Occipital lobe (tissue), 2 donors: ENCODE results near the gene ZBBX. TPM values are rescaled to one million over a fixed set of nuclear protein-coding genes. Genes with fewer than 3 reads are reported as not detected.

ENCODE experiments used
- DNase-seq: peaks from one replicate; lab custom pipeline; 2025; lab: John Stamatoyannopoulos, UW
- total RNA-seq: library from RNA; depleted of rRNA; stranded (reverse); fragments of >200 nt; gene quantifications from one replicate; pipeline ENCODE4 v1.2.3, GENCODE V29; 2014

The ZBBX gene
- total RNA-seq, 1 donor from 2014 or later: 6.1 TPM

DNA sequence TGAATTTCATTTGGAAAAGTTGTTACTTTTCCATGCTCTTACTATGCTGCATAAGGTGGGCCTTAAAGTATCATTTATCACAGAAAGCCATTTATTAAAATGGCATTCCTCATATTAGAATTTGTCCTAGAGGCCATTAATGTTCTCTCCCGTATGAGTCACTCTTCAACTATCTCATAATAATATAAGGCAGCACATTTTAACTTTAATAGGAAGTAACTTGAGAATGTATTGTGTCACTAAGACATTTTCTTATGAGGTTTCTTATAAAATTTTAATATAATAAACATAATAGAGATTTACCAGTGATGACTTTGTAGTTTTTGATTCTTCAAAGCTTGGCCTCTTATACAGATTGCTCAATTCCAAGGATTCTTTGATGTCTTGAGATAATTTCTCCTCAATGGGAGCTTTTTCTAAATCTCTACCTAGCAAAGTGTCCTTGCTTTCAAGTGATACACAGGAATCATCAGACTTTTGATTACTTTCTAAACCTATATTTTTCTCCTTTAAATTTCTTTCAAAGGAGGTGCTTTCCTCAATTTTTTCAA, 74.7 kb downstream of the ZBBX start:
- no peak for DNase-seq

DNA sequence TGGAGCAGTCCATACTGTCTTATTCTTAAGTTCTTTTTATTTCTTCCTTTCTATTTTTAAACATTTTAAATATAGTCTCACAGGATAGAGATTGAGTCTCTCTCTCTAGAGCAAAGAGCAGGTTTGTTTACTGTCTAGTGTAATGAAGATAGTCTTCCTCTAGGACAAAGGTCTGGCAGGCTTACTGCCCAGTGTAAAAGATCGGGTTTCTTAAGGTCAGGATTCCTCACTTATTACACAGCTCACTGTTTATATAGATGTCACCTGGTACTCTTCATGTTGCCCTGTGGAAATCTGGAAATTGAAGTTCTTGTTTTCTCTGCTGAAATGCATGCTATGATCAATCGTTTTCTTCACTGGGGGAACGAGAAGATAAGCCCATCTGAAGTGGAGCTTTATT, 76.0 kb downstream of the ZBBX start:
- DNase-seq: no peak

DNA sequence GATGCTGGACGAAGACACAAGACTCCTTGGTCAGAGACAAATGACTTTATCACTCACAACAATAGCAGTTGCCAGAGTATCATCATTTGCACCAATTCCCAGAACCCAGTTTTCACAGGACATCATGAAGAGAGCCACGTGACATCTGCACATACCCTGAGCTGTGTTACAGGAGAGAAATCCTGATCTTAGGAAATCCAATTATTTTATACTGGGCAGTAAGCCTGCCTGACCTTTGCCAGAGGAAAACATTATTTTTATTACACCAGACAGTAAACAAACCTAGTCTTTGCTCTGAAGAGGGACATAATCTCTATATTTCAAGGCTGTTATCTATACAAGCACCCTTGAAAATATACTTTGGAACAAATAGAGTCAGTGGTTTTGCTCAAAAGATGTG, 77.4 kb downstream of the ZBBX start:
- DNase-seq: no peak

DNA sequence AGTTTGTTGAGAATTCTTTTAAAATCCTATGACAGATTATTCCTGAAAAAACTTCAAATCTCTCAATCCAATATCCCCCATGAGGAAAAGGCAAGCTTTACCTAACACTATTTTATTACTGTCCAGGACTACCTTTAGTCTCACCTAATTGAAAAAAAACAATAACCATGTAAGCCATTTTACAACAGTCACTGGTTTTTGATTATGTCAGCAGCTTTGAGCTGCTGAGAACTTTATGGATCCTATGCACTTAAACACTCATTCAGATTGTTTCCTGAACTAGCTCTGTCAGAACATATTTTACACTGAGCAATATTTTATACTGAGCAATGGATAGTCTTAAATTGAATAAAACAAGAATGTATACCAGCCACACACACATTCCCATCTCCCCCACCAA, 79.9 kb downstream of the ZBBX start:
- no peak for DNase-seq

DNA sequence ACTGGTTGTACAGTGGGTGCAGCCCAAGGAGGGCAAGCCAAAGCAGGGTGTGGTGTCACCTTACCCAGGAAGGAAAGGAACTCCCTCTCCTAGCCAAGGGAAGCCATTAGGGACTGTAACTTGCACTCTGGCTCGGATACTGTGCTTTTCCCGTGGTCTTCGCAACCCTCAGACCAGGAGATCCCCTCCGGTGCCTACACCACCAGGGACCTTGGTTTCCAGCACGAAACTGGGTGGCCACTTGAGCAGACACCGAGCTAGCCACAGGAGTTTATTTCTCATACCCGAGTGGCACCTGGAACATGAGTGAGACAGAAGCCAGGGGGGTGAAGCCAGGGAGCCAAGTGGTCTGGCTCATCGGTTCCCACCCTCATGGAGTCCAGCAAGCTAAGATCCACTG, 90.7 kb downstream of the ZBBX start:
- DNase-seq: no peak

DNA sequence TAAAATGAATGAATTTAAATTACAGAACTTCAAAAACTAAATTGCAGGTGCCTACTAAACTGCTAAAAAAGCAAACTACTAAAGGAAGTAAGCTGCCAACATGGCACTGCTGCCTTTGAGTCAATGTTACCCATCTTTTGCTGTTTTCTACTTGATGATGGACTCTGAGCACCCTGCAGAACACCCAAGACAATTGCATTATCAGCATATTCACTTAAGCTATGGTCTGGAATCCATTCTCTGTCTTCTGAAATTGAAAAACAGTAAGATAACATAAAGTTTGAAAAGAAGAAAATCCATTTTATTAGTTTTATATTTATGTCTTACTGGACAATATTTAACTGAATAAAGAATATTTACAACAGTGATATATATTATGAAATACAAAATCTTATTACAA, 91.4 kb downstream of the ZBBX start:
- no peak for DNase-seq

DNA sequence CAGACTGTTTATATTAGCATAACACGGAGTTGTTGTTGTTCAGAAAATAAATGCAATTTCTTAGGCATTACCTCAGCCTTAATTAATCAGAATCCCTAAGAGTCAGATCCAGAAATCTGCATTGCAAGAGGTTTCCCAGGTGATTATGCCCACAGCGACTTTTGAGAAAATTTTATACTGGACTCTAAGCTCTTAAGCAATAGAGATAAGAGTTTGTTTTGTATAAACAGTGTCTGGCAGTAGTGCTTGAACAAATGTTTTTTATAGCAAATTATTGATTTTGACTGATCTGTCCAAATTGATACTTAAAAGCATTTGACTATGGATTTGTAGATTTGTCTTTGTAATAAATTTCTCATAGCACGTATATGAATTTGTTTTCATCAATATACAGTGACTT, 92.8 kb downstream of the ZBBX start:
- DNase-seq: no peak

DNA sequence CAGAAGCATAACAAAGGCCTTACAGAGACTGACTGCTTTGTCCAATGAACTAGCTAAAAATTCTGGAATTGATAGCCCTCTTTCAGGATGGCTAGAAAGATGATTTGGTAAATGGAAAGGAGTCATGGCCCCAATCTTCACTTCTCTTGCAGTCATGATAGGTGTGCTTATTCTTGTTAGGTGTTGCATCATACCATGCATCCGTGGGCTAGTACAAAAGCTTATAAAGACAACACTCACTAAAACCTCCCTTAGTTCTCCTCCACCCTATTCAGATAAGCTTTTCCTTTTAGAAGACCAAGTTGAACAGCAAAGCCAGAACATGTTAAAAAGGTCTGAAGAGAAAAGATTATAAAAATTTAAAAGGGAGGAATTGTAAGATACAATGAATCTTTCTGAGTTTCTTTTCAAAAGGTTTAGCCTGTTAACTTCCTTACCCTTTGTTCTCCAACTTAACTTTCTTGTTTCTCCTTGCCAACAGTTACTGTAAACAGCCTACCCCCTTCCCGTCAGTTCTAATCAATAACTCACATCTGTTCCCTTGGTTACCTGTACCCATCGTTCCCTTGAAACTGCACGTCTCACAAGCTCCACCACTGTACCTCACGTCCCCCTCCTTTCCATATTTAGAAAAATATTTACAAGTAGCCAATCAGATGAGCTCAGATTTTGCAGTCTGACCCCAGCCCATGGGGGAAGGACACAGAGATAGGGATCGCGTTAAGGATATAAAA, 105.8 kb downstream of the ZBBX start:
- DNase-seq: no peak

DNA sequence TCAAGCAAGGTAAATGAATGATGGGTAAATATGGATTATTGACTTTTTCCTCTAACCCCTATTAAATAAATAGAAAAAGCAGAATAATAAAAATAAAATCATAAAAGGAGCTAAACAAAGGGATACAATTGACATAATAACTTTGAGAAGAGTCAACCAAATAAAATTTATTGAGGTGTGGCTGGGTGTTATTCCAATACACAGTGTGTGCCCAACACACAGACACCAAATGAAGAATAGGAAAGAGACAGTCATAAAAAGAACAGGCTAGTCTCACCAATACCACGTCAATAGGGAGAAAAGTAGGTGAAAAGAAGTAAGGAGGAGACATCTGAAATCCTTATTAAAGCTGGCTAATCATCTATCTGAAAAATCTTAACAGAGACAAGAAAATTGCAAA, 127.1 kb downstream of the ZBBX start:
- DNase-seq: no peak

DNA sequence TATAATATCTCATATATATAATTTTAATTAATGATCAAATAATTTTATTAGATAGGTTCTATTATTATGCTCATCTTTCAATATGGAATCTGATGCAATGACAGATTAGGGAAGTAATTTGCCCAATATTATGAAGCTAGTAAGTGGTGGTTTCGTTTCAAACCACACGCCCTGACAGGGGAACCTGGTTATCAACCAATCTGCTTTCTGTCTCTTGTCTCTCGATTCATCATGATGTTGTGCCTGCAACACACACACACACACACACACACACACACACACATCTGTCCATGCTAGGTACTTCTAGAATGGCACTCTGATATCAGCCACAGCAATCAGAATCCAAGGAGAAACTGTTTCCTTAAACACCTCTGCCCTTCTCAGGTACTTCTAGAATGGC, 128.4 kb downstream of the ZBBX start:
- no peak for DNase-seq

DNA sequence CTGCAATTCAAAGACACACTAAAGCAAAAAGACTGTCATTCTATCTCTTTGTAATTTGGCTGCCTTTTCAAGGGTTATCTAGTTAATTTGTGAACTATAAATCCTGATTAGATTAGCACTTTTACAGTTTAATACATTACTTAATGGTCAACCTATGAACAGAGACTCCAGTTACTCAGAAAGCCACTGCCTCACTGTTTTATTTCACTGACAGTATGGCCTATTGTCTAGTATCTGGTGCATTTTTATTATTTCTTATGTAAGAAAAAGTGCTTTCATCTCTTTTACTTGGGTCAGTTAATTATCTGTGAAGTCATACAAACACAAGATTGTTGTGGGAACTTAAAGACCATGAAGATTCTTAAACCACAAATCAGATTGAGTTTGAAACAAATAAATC, 133.8 kb downstream of the ZBBX start:
- no peak for DNase-seq

DNA sequence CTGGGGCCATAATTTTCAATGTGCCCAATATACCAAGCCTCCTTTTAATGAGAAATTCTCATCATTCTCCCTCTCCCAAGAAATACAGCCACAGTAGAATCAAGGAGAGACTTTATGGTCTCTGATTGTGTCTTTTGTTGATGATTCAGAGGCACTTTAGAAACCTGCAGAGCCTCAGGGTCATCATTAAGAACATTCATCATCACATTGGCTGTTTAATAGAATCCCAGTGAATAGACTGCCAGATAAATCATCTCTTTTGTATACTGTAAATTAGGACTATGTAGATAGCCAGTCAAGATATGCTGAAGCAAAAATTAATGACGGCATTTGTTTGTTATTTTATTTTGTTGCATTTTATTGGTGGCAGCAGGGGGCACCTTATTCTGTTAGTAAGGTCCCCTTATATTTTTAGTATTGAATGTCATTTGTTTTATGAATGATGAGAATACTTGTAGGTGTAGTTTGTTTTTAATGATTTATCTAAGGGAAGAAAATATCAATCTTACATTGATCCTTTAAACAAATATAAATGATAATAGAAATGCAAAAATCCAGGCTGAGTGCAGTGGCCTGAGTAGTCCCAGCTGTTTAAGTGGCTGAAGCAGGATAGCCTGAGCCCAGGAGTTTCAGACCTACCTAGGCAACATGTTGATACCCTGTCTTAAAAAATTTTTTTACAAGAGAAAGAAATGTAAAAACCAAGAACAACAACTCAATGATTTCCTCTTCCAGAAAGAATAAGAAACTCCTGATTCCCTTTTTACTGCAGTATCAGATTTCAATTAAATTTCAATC, 138.8 kb downstream of the ZBBX start:
- no peak for DNase-seq

DNA sequence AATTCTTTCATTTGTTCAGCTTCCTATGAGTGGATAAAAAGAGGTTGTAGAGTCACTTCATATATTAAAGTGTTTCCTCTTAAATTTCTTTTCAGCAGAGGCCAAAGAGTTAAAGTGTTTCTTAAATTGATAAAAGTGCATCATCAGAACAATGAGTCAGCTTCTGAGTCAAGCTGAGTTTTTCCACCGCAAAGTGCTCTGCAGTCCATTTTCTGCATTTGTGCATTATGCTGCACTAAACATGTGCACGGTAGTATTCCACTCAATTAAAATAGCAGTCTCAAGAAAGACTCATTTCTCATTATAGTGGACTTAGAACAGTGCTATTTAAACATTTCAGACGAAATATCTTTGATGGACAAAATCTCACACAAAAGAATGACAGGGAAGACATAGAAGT, 152.0 kb downstream of the ZBBX start:
- DNase-seq: no peak

DNA sequence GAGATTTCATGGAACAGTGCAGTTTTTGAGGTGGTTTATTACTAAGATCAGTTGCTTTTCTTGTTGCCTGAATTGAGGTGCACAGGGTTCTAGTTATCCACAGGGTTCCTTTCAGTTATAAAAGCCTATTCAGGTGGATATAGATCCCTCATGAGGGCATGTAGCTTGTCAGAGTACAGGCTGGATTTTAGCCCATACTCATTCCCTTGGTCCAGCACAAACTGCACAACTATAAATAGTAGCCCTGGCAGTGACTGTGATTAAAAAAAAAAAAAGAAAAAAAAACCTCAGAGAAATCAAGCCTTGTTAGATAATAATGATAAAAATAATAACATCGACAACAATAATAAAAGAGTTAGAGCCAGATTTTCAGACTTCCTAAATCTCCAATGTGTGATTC, 154.3 kb downstream of the ZBBX start:
- no peak for DNase-seq

DNA sequence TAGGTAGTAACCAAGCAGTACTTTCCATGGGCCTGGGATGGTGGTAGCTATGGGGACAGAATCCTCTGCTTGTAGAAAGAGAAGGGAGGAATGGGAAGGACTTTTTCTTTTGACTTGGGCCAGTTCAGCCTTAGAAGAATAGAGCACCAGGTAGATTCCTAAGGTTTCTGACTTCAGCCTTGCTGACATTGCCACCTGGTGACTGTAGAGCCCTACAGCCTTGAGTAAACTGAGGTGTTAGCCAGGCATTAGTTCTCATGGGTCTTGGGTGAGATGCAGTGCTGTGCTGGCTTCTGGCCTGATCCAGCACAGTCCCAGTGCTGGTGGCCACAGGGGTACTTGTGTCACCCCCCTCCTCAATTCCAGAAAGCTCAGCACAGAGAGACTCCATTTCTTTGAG, 171.1 kb downstream of the ZBBX start:
- no peak for DNase-seq

DNA sequence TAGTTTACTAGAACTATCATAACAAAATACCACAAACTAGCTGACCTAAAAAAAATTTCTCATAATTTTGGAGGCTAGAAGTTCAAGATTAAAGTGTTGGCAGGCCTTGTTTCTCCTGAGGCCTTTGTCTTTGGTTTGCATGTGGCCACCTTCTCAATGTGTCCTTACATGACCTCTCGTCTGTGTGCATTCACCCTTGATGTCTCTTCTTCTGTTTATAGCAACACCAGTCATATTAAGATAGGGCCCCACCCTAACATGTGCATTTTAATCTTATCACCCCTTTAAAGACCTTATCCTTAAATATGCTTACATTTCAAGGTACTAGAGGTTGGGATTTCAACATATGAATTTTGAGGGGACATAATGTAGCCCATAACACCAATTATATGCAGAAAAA, 177.0 kb downstream of the ZBBX start:
- no peak for DNase-seq

DNA sequence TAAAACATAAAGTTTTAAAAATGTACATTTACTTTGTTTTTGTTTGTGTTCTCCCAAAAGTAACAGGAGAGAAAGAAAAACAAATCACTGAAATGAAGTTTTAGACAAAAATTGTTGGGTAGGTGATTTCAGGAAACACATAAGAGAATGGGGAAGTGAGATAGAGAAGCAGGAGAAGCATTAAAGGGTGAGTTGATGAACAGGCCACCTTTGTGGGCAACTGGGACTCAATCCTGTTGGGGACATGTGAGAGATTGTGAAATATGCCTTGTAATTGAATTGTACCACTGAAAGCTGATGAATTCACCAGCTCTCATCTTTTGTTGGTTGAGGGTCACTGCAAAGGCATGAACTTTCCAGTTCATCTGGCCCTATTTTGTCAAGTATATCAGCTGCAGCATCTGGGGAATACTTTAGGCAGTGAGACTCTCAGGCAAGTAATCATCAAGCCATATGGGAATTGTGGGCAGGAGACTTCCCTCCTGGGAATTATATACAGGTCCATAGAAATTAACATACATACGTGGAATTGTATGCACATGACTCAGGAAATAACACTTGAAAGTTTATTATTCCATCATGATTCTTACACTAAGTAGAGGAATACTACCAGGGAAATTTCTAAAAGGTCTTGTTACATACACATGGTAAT, 181.0 kb downstream of the ZBBX start:
- DNase-seq: no peak

Other genes with a start within 250 kb of the ZBBX start
- gene SERPINI2, start 93.7 kb upstream of the ZBBX start, total RNA-seq: 2.0 TPM